ENCODE measurements around the gene SFXN2. TPM values are rescaled to one million over a fixed set of nuclear protein-coding genes. Genes with fewer than 3 reads are reported as not detected.

The SFXN2 gene
- total RNA-seq, 2 donors from 2014 or later, result 30.5 to 32.9 TPM

DNA sequence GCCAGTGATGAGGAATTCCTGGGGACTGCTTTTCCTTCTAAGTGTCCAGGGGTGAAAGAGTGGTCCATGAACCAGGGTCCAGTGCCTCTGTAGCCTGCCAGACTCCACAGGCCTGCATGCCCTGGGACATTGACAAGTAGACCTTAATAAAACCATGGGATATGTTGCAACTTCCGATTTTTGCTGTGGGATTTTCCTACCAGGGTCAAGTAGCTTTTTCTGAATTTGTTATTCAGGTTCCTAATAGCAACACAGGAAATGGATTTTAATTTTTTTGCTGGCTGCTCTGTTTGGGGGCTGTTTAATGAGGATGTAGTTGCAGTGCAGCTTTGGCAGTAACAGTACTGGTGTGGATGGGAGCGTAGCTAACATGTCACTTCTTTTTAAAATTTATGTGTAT lies 71.4 kb downstream of the SFXN2 start:
- no peak overlapping the region for H3K27ac Mint-ChIP-seq

DNA sequence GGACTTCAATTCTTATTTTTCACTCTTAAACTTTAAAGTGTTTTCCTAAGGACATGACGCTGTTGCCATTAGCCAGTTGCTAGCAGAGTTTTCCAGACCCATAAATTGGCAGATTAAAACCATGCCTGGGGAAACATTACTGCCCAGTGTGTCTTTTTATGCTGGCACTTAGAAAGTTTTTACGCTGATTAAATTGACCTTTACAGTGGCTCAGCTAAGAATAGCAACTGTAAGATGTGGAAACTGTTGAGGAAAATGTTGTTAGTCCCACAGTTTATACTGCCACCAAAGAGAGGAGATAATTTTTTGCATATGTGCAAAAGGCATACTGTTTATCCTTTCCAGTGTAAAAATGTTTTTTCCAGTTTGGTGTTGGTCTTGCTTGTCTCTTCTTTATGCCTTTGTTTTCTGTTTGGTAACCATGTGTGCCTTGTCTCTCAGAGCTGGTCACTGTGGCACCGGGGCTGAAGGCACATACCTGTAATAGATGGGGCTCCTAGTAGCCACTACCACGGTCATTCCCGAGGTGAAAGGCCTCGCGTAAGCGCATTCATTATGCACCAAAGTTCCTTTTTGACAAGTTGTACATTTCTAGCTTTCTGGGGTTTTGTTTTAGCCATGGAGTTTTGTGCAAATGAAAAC lies 77.4 kb downstream of the SFXN2 start:
- Mint-ChIP-seq H3K36me3 (ENCODE audit: low read depth) (peaks cover 4% of the 10 kb centered on the region), H3K4me3 (no peak overlapping the region), H3K27ac (no peak overlapping the region), H3K4me1 (peaks cover 4% of the 10 kb centered on the region), H3K27me3 (ENCODE audit: insufficient read depth) (no peaks in the 10 kb centered on the region), H3K9me3 (peaks cover 5% of the 10 kb centered on the region)
- Histone ChIP-seq H3K27ac (ENCODE audit: low read depth, low read length) (no peak overlapping the region), H3K4me1 (ENCODE audit: control insufficient read depth, insufficient read depth, low read length) (no peaks in the 10 kb centered on the region), H3K9ac (ENCODE audit: extremely low read depth, low read length, poor library complexity, severe bottlenecking) (no peak overlapping the region), H3K9me3 (ENCODE audit: control insufficient read depth, low read length) (no peaks in the 10 kb centered on the region), H3K27me3 (ENCODE audit: control insufficient read depth, insufficient read depth, low read length, poor library complexity, severe bottlenecking) (no peaks in the 10 kb centered on the region), H3K36me3 (ENCODE audit: control insufficient read depth, insufficient read depth, low read length) (no peaks in the 10 kb centered on the region), H3K4me3 (ENCODE audit: low read length) (no peak overlapping the region)
- WGBS, 2 experiments (ENCODE audit: insufficient coverage in 1 of 2, insufficient read length in 1 of 2), result 94 to 96% methylated on average over 7 to 8 of the region's 8 CpGs
- TF ChIP-seq, protein P1, sequence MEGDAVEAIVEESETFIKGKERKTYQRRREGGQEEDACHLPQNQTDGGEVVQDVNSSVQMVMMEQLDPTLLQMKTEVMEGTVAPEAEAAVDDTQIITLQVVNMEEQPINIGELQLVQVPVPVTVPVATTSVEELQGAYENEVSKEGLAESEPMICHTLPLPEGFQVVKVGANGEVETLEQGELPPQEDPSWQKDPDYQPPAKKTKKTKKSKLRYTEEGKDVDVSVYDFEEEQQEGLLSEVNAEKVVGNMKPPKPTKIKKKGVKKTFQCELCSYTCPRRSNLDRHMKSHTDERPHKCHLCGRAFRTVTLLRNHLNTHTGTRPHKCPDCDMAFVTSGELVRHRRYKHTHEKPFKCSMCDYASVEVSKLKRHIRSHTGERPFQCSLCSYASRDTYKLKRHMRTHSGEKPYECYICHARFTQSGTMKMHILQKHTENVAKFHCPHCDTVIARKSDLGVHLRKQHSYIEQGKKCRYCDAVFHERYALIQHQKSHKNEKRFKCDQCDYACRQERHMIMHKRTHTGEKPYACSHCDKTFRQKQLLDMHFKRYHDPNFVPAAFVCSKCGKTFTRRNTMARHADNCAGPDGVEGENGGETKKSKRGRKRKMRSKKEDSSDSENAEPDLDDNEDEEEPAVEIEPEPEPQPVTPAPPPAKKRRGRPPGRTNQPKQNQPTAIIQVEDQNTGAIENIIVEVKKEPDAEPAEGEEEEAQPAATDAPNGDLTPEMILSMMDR (conservative IDR thresholded peaks at IDR 0.05), result no peak
- no peak for DNase-seq

More for the DNA sequence above, 71.4 kb downstream of the SFXN2 start:
- Mint-ChIP-seq H3K4me1 (peaks cover 17% of the 10 kb centered on the region), H3K9me3 (peaks cover 5% of the 10 kb centered on the region), H3K4me3 (no peak overlapping the region), H3K36me3 (ENCODE audit: low read depth) (peaks cover 4% of the 10 kb centered on the region), H3K27me3 (ENCODE audit: insufficient read depth) (no peaks in the 10 kb centered on the region)
- Histone ChIP-seq H3K4me3 (ENCODE audit: low read length) (no peak overlapping the region), H3K27ac (ENCODE audit: low read depth, low read length) (no peak overlapping the region), H3K9ac (ENCODE audit: extremely low read depth, low read length, poor library complexity, severe bottlenecking) (no peak overlapping the region), H3K36me3 (ENCODE audit: control insufficient read depth, insufficient read depth, low read length) (no peaks in the 10 kb centered on the region), H3K4me1 (ENCODE audit: control insufficient read depth, insufficient read depth, low read length) (peaks cover 7% of the 10 kb centered on the region), H3K27me3 (ENCODE audit: control insufficient read depth, insufficient read depth, low read length, poor library complexity, severe bottlenecking) (no peaks in the 10 kb centered on the region), H3K9me3 (ENCODE audit: control insufficient read depth, low read length) (no peaks in the 10 kb centered on the region)
- TF ChIP-seq, protein P1 (conservative IDR thresholded peaks at IDR 0.05), result no peak
- DNase-seq, result no peak
- 96 to 100% methylated on average over 2 of the region's 2 CpGs for WGBS, 2 experiments (ENCODE audit: insufficient coverage in 1 of 2, insufficient read length in 1 of 2)

Other genes starting within 250 kb of the SFXN2 start
- gene ACTR1A, start 211.9 kb upstream of the SFXN2 start, total RNA-seq, result 100 to 1,000 TPM in 1 of 2 donors, 10 to 100 TPM in 1; 91.6 to 114 TPM
- 10 to 100 TPM; 19.1 to 20.6 TPM for gene SUFU, start 210.7 kb upstream of the SFXN2 start, total RNA-seq
- gene TRIM8, start 70.2 kb upstream of the SFXN2 start, total RNA-seq, result 10 to 100 TPM; 27.7 to 32.7 TPM
- gene ARL3, start 239 bp upstream of the SFXN2 start, total RNA-seq, result 10 to 100 TPM; 20.3 to 25.6 TPM
- 10 to 100 TPM; 23.5 to 25.8 TPM for gene WBP1L, start 29.3 kb downstream of the SFXN2 start, total RNA-seq
- not detected for gene CYP17A1, start 122.8 kb downstream of the SFXN2 start, total RNA-seq
- 1 to 10 TPM; 5.0 to 5.7 TPM for gene BORCS7, start 139.6 kb downstream of the SFXN2 start, total RNA-seq
- 10 to 100 TPM; 10.2 to 20.9 TPM for gene AS3MT, start 154.8 kb downstream of the SFXN2 start, total RNA-seq
- gene CNNM2, start 203.7 kb downstream of the SFXN2 start, total RNA-seq, result 10 to 100 TPM; 14.7 to 17.9 TPM

Measured in endodermal cell (in vitro differentiated cells).